Calu3 (cell line): ENCODE data around the gene HAUS7. TPM values are rescaled to one million over a fixed set of nuclear protein-coding genes. Genes with fewer than 3 reads are reported as not detected.

Source experiments
- BruUV-seq: library from RNA; stranded (reverse); fragments of 400-500 nt; replicated peaks from 2 replicates; lab custom pipeline; 2021; lab: Mats Ljungman, UMichigan
- CTCF ChIA-PET: fragments of 300-600 bp; sonication (Branson Sonifier 250); formaldehyde crosslinking; loops from one replicate; lab custom pipeline; 2022; ENCODE audit warnings: antibody characterized with exemption; lab: Charles Lee
- DNase-seq: peaks from one replicate; pipeline ENCODE4 v3.0.0; 2022
- H3K27ac Mint-ChIP-seq: one replicate; pipeline ENCODE4 v1.8.0; 2022; ENCODE audit warnings: mixed read lengths; ENCODE audit not compliant: unreplicated experiment
- H3K27me3 Mint-ChIP-seq: one replicate; pipeline ENCODE4 v1.8.0; 2022; ENCODE audit warnings: mixed read lengths; ENCODE audit not compliant: unreplicated experiment
- H3K36me3 Mint-ChIP-seq: one replicate; pipeline ENCODE4 v1.8.0; 2022; ENCODE audit warnings: mild to moderate bottlenecking, moderate library complexity, mixed read lengths; ENCODE audit not compliant: insufficient read depth, unreplicated experiment
- H3K4me1 Mint-ChIP-seq: one replicate; pipeline ENCODE4 v1.8.0; 2022; ENCODE audit warnings: mild to moderate bottlenecking, low read depth, mixed read lengths; ENCODE audit not compliant: unreplicated experiment
- H3K4me3 Mint-ChIP-seq: one replicate; pipeline ENCODE4 v1.8.0; 2022; ENCODE audit warnings: mild to moderate bottlenecking, low read depth, moderate library complexity, mixed read lengths; ENCODE audit not compliant: unreplicated experiment
- H3K9me3 Mint-ChIP-seq: one replicate; pipeline ENCODE4 v1.8.0; 2022; ENCODE audit warnings: low read depth, mixed read lengths; ENCODE audit not compliant: unreplicated experiment
- intact Hi-C: fragments of 100-400 bp; cut with micrococcal nuclease; formaldehyde crosslinking; loops from one replicate; pipeline ENCODE4 v1.10.0; 2022; ENCODE audit not compliant: unreplicated experiment
- total RNA-seq: library from RNA; stranded (reverse); gene quantifications from 2 replicates; pipeline ENCODE4 v1.2.3, GENCODE V29; 2022
- TF ChIP-seq, protein P1 (sequence below): fragments of 200-600 bp; IDR thresholded peaks from one replicate; pipeline ENCODE4 v1.8.0; 2022; ENCODE audit warnings: antibody characterized with exemption; ENCODE audit not compliant: unreplicated experiment

Gene HAUS7
- total RNA-seq, 1 experiment from 2014 or later = 38.6 TPM

DNA sequence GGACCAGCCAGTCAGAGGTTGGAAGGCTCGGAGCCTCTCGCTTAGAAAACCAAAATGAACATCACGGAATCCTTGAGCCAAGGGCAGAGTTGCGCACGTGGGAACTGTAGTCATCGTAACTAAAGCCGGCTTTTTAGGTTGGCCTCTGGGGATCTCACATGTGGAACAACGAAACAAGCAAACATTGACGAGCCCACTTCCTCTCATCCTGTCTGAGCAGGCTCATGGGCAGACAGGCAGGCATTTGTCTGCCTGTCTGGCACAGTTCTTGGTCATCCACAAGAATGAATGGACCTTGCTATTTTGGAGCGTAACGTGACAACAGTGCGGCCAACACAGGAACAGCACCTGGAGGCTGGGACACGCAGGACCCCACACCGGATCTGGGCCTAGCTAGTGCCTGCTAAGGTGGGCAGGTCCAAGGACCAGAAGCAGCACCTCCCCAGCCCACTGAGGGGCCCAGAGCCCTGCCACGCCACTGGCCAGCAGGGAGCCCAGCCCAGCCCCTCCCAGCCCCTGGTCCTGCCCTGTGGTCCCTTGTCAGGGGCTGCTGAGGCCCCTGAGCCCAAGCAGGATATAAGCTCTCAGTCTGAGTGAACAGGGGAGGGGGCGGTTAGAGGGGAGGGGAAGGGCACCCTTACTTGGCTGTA is 15.3 kb downstream of the HAUS7 start:
- intact Hi-C loops = no loop called here
- no peak for DNase-seq
- no peaks in the 10 kb centered on the region for H3K9me3 Mint-ChIP-seq
- CTCF ChIA-PET = no interaction called here
- peaks cover 8% of the 10 kb centered on the region for H3K36me3 Mint-ChIP-seq
- TF ChIP-seq, protein P1, sequence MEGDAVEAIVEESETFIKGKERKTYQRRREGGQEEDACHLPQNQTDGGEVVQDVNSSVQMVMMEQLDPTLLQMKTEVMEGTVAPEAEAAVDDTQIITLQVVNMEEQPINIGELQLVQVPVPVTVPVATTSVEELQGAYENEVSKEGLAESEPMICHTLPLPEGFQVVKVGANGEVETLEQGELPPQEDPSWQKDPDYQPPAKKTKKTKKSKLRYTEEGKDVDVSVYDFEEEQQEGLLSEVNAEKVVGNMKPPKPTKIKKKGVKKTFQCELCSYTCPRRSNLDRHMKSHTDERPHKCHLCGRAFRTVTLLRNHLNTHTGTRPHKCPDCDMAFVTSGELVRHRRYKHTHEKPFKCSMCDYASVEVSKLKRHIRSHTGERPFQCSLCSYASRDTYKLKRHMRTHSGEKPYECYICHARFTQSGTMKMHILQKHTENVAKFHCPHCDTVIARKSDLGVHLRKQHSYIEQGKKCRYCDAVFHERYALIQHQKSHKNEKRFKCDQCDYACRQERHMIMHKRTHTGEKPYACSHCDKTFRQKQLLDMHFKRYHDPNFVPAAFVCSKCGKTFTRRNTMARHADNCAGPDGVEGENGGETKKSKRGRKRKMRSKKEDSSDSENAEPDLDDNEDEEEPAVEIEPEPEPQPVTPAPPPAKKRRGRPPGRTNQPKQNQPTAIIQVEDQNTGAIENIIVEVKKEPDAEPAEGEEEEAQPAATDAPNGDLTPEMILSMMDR = no peak
- H3K4me3 Mint-ChIP-seq = no peak overlapping the region
- no peaks in the 10 kb centered on the region for H3K4me1 Mint-ChIP-seq
- H3K27ac Mint-ChIP-seq = no peak overlapping the region
- no TSS peak for BruUV-seq
- no peaks in the 10 kb centered on the region for H3K27me3 Mint-ChIP-seq

DNA sequence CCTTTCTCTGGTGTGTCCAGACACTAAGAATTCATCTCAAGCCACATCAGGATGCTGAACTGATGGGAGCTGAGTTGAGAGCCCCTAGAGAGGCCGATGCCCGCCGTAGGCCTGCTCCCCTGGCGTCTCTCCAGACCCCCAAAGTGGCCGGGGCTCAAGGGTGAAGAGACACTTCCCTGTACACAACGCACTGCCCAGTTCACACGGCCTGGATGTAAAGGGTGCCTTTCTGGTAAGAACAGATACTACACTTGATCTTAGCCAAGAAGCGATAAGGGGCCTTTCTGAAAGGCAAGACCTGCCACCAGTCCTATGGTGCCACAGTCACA is 19.5 kb downstream of the HAUS7 start:
- no TSS peak for BruUV-seq
- CTCF ChIA-PET = no interaction called here
- Mint-ChIP-seq H3K27ac (no peak overlapping the region), H3K4me3 (no peak overlapping the region), H3K4me1 (no peaks in the 10 kb centered on the region), H3K27me3 (no peaks in the 10 kb centered on the region), H3K9me3 (no peaks in the 10 kb centered on the region), H3K36me3 (peaks cover 4% of the 10 kb centered on the region)
- no peak for DNase-seq
- intact Hi-C loops = no loop called here
- TF ChIP-seq, protein P1 = no peak

DNA sequence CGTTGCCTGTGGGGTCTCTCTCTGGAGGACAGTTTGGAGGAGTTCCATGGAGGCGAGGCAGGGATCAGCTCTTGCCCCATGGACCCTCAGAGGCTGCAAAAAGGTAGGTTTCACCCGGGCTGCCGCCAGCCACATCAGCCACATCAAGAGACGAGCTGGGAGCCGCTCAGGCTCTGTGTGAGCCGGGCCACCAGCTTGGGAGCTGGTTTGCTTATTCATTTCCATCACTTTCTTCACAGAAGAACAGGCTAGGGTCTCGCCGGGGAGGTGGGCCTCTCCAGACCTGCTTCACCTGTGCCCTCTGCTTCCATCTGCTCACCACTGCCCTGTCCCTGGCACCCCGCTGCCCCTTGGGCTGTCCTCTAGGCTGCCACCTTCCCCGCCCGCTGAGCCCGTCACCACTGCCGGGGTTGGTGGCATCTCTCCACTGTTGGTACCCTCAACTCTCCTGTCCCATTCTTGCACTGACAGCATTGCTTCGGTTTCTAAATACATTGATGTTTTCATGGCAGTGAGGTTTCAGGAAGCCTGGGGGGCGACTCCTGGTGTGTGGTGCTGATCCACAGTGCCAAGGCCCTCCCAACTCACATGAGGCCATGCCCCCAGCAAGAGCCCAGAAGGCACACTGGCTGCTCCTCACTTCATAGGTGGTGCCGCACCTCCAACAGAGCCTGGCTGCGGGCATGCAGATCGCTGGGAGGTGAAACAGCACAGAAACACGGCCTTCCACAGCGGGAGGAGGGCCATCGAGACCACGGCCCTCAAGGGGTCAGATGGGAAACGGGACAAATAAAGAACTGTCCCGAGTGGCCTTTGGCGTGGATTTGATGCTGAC is 20.0 kb downstream of the HAUS7 start:
- CTCF ChIA-PET = no interaction called here
- TF ChIP-seq, protein P1 = no peak
- no peak overlapping the region for H3K27ac Mint-ChIP-seq
- H3K36me3 Mint-ChIP-seq = peaks cover 4% of the 10 kb centered on the region
- no peaks in the 10 kb centered on the region for H3K27me3 Mint-ChIP-seq
- H3K4me1 Mint-ChIP-seq = no peaks in the 10 kb centered on the region
- intact Hi-C loops = no loop called here
- DNase-seq = no peak
- no peaks in the 10 kb centered on the region for H3K9me3 Mint-ChIP-seq
- no peak overlapping the region for H3K4me3 Mint-ChIP-seq
- no TSS peak for BruUV-seq

GRCh38 chrX:153449368-153450113 is 20.8 kb downstream of the HAUS7 start:
- intact Hi-C loops = no loop called here
- BruUV-seq = no TSS peak
- CTCF ChIA-PET = no interaction called here
- peaks cover 5% of the 10 kb centered on the region for H3K36me3 Mint-ChIP-seq
- DNase-seq = no peak
- no peak overlapping the region for H3K4me3 Mint-ChIP-seq
- no peaks in the 10 kb centered on the region for H3K9me3 Mint-ChIP-seq
- H3K27ac Mint-ChIP-seq = no peak overlapping the region
- TF ChIP-seq, protein P1 = no peak
- no peaks in the 10 kb centered on the region for H3K4me1 Mint-ChIP-seq
- H3K27me3 Mint-ChIP-seq = no peaks in the 10 kb centered on the region
